K562 (cell line): Measurements from ENCODE around the gene ABCG5. TPM values are rescaled to one million over a fixed set of nuclear protein-coding genes. Genes with fewer than 3 reads are reported as not detected.

Experiments
- ATAC-seq: fragments of 200-7000 bp; cut with Tn5 transposase; 3 replicates; pipeline ENCODE4 v1.9.1; 2020; ENCODE audit warnings: moderate library complexity
- BruUV-seq: library from RNA; stranded (reverse); fragments of 400-500 nt; replicated peaks from 2 replicates; lab custom pipeline; 2021; lab: Mats Ljungman, UMichigan
- CTCF ChIA-PET: fragments of 300-600 bp; formaldehyde crosslinking; extraction: SDS; loops from one replicate; lab custom pipeline; 2021; ENCODE audit warnings: low intra/inter-chr PET ratio; lab: Yijun Ruan, JAX
- POLR2A ChIA-PET: fragments of 300-600, 350-650 bp; sonication (Branson Sonifier 250); formaldehyde crosslinking; extraction: SDS; loops from one replicate; lab custom pipeline; 2021; ENCODE audit warnings: antibody characterized with exemption, inconsistent platforms; lab: Yijun Ruan, JAX
- DNase-seq, 4 experiments: peaks; one replicate each; pipeline versions ENCODE4 v3.0.0 to v3.0.0-alpha.2; 2011 to 2018; ENCODE audit warnings: low spot score in 3 of 4, mixed read lengths in 3 of 4; ENCODE audit errors: extremely low read depth in 1 of 4
- FAIRE-seq: peaks from 2 replicates; lab custom pipeline; 2011; peaks lifted over from hg19 to GRCh38; lab: Jason Lieb, UNC
- H2AFZ ChIP-seq: 2 replicates; pipeline ENCODE4 v1.6.0; 2011; ENCODE audit warnings: low read depth, low read length, control low read depth, inconsistent platforms
- H3K27ac ChIP-seq: fragments of 200-600 bp; 3 replicates; pipeline ENCODE4 v1.8.0; 2011; ENCODE audit warnings: low read depth, mild to moderate bottlenecking, control low read depth, inconsistent platforms, low read length, moderate library complexity, mixed read lengths; ENCODE audit errors: extremely low read depth
- H3K27me3 ChIP-seq, 2 experiments: fragments of 300-600 bp in 1 of 2; 2 replicates in 1 of 2; 3 replicates in 1 of 2; pipeline versions ENCODE4 v1.6.0 to v1.8.0; 2011; ENCODE audit warnings: inconsistent platforms in 2 of 2, low read length in 2 of 2, mild to moderate bottlenecking in 1 of 2, mixed read lengths in 1 of 2, moderate library complexity in 1 of 2; ENCODE audit not compliant: control insufficient read depth in 2 of 2, insufficient read depth in 2 of 2
- H3K36me3 ChIP-seq: fragments of 300-600 bp; 3 replicates; pipeline ENCODE4 v1.8.0; 2011; ENCODE audit warnings: mild to moderate bottlenecking, low read length, inconsistent platforms; ENCODE audit not compliant: control insufficient read depth, insufficient read depth
- H3K4me1 ChIP-seq, 2 experiments: fragments of 200-600 bp in 1 of 2; replicated peaks in 1 of 2; 2 replicates in 1 of 2; 3 replicates in 1 of 2; pipeline versions ENCODE4 v1.5.1 to v1.8.0; 2011; ENCODE audit warnings: inconsistent platforms in 2 of 2, low read length in 2 of 2, mild to moderate bottlenecking in 1 of 2, mixed read lengths in 1 of 2, moderate library complexity in 1 of 2; ENCODE audit not compliant: control insufficient read depth in 2 of 2, insufficient read depth in 2 of 2
- H3K4me2 ChIP-seq: 2 replicates; pipeline ENCODE4 v1.6.1; 2011; ENCODE audit warnings: low read length, control low read depth, inconsistent platforms, mixed read lengths; ENCODE audit not compliant: insufficient read depth
- H3K4me3 ChIP-seq: fragments of 200-600 bp; sonication (generic), shearing (Covaris generic); 2 replicates; pipeline ENCODE4 v1.5.1; 2016; ENCODE audit warnings: control low read depth, inconsistent platforms
- H3K79me2 ChIP-seq: fragments of 200-600 bp; 3 replicates; pipeline ENCODE4 v1.8.0; 2011; ENCODE audit warnings: low read length, inconsistent platforms; ENCODE audit not compliant: control insufficient read depth, insufficient read depth
- H3K9ac ChIP-seq, 2 experiments: 2 replicates each; pipeline versions ENCODE4 v1.6.0 to v1.6.1; 2011; ENCODE audit warnings: low read depth in 2 of 2, low read length in 2 of 2, control low read depth in 1 of 2, inconsistent platforms in 1 of 2, mild to moderate bottlenecking in 1 of 2, mixed read lengths in 1 of 2; ENCODE audit not compliant: insufficient read depth in 1 of 2
- H3K9me1 ChIP-seq: one replicate; pipeline ENCODE4 v1.6.0; 2011; ENCODE audit warnings: inconsistent platforms, mild to moderate bottlenecking, low read length, moderate library complexity; ENCODE audit not compliant: control insufficient read depth, insufficient read depth
- H3K9me3 ChIP-seq: replicated peaks from 2 replicates; pipeline ENCODE4 v1.5.1; 2011; ENCODE audit warnings: low read depth, low read length, inconsistent platforms; ENCODE audit not compliant: control insufficient read depth, insufficient read depth
- H4K20me1 ChIP-seq: replicated peaks from 2 replicates; pipeline ENCODE4 v1.6.1; 2011; ENCODE audit warnings: low read length, inconsistent platforms, mixed read lengths; ENCODE audit not compliant: control insufficient read depth, insufficient read depth
- ATF7 ChIP-seq: fragments of 450-650 bp; IDR thresholded peaks from 2 replicates; pipeline ENCODE4 v1.7.1; 2014; ENCODE audit warnings: mild to moderate bottlenecking, moderate library complexity
- COPS2 ChIP-seq: fragments of 450-650 bp; conservative IDR thresholded peaks from 2 replicates; pipeline ENCODE4 v1.6.1; 2016; ENCODE audit warnings: mild to moderate bottlenecking, moderate library complexity
- JUND ChIP-seq, 2 experiments: IDR thresholded peaks; 2 replicates in 1 of 2; 3 replicates in 1 of 2; pipeline ENCODE4 v1.6.1; 2011; ENCODE audit warnings: borderline replicate concordance in 2 of 2, low read depth in 2 of 2, low read length in 2 of 2, improper control_type of control experiment in 1 of 2, missing biosample characterization in 1 of 2, missing genetic modification characterization in 1 of 2, missing genetic modification reagents in 1 of 2
- L3MBTL2 ChIP-seq: fragments of 450-650 bp; IDR thresholded peaks from 2 replicates; pipeline ENCODE4 v1.6.1; 2016; ENCODE audit warnings: mild to moderate bottlenecking, moderate library complexity
- NELFE ChIP-seq: IDR thresholded peaks from 2 replicates; pipeline ENCODE4 v1.6.1; 2011; ENCODE audit warnings: mild to moderate bottlenecking; ENCODE audit not compliant: insufficient read depth, insufficient read length
- SAFB ChIP-seq: fragments of 200-400 bp; formaldehyde crosslinking; IDR thresholded peaks from 2 replicates; pipeline ENCODE4 v1.6.1; 2017; ENCODE audit warnings: low read depth, low read length, borderline replicate concordance
- TAF1 ChIP-seq: IDR thresholded peaks from 2 replicates; pipeline ENCODE4 v1.6.1; 2011; ENCODE audit warnings: mild to moderate bottlenecking, low read length, moderate library complexity; ENCODE audit not compliant: insufficient read depth, control insufficient read depth, severe bottlenecking; ENCODE audit errors: extremely low read depth
- ZNF184 ChIP-seq: sonication (generic); formaldehyde crosslinking; IDR thresholded peaks from 2 replicates; pipeline ENCODE4 v1.5.0; 2020; ENCODE audit warnings: missing genetic modification reagents
- ZNF239 ChIP-seq: fragments of 250-450 bp; sonication (Bioruptor Pico); IDR thresholded peaks from 2 replicates; pipeline ENCODE4 v1.4.0; 2020; ENCODE audit warnings: mild to moderate bottlenecking
- WGBS: fragments of 100-300 bp; shearing (Covaris generic); methylation state at CpG from one replicate; pipeline ENCODE4 v1.1.6; 2016; ENCODE audit warnings: low coverage, mixed read lengths; ENCODE audit not compliant: insufficient coverage; ENCODE audit errors: missing lambda C conversion rate; 5-methylcytosine and 5-hydroxymethylcytosine counted together
- in situ Hi-C: fragments of 300-500 bp; cut with MboI; formaldehyde crosslinking; loops from 4 replicates; pipeline ENCODE4 v1.15.0; 2018; ENCODE audit warnings: inconsistent platforms, mixed read lengths
- intact Hi-C: fragments of 100-400 bp; cut with micrococcal nuclease; formaldehyde crosslinking; loops from 2 replicates; pipeline ENCODE4 v1.14.2; 2022
- polyA plus RNA-seq, 8 experiments: library from polyadenylated mRNA; depleted of rRNA in 4 of 8; stranded (reverse) in 5 of 8; unstranded in 3 of 8; fragments of >200 nt; fragmentation: Nextera tagmentation in 2 of 8; fragmentation: Illumina TruSeq in 1 of 8; extraction: Ambion mirVana in 2 of 8; extraction: Trizol in 1 of 8; gene quantifications; 2 replicates each; pipeline versions ENCODE4 v1.2.1 to v1.2.3, GENCODE V29; 2011 to 2014; ENCODE audit warnings: inconsistent platforms in 1 of 8, missing spikeins in 1 of 8
- total RNA-seq, 7 experiments: library from RNA; depleted of rRNA in 6 of 7; stranded (reverse); fragments of >200 nt in 6 of 7; fragmentation: Illumina TruSeq in 2 of 7; extraction: Trizol in 2 of 7; gene quantifications; 2 replicates each; pipeline versions ENCODE4 v1.2.1 to v1.2.3, GENCODE V29; 2011 to 2021; ENCODE audit warnings: low replicate concordance in 1 of 7
- TF ChIP-seq, protein P1 (sequence below), 2 experiments: IDR thresholded peaks; 2 replicates each; pipeline ENCODE4 v1.6.1; 2011; ENCODE audit warnings: borderline replicate concordance in 1 of 2, control low read depth in 1 of 2, low read depth in 1 of 2, low read length in 1 of 2, mild to moderate bottlenecking in 1 of 2, mixed read lengths in 1 of 2, moderate library complexity in 1 of 2; ENCODE audit not compliant: insufficient read depth in 1 of 2, insufficient read length in 1 of 2, poor library complexity in 1 of 2, severe bottlenecking in 1 of 2; ENCODE audit errors: extremely low read depth in 1 of 2
- TF ChIP-seq, protein P2 (sequence below), 2 experiments: fragments of 450-650 bp in 1 of 2; sonication (generic) in 1 of 2; formaldehyde crosslinking in 1 of 2; IDR thresholded peaks in 1 of 2; conservative IDR thresholded peaks in 1 of 2; 2 replicates each; pipeline versions ENCODE4 v1.6.1 to v1.8.1; 2016 to 2023; ENCODE audit warnings: mild to moderate bottlenecking in 2 of 2, moderate library complexity in 2 of 2, inconsistent platforms in 1 of 2, missing genetic modification reagents in 1 of 2
- TF ChIP-seq, protein P3 (sequence below): sonication (generic); formaldehyde crosslinking; IDR thresholded peaks from 2 replicates; pipeline ENCODE4 v1.8.1; 2023; ENCODE audit warnings: mild to moderate bottlenecking, missing genetic modification reagents

ABCG5 gene
- total and polyA plus RNA-seq, 9 of the 15 experiments (the other 6 are each of a cell fraction or from before 2014, with no cell fraction given), result 0.01 TPM; not detected in 7

DNA sequence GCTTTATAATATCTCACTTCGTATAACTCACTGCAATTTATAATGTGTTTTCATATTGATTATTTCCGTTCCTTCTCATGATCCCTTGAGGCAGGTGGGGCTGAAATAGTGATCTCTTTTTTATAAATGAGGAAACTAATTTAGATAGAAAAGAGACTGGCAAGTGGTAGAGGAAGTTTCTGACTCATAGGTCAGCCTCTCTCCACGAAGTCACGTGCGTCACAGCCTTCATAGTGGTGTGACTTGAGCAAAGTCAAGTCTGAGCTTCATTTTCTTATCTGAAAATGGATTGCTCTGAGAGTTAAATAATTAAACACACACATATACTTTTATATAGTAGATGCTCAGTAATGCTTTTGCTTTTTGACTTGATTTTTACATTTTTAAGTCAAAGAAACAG, 19.9 kb downstream of the ABCG5 start:
- Histone ChIP-seq H3K27me3 (peaks cover 10 to 17% of the 10 kb centered on the region in 2 experiments; a peak in 4 of 5 replicates), H3K9me3 (no peaks in the 10 kb centered on the region), H3K9me1 (no peaks in the 10 kb centered on the region), H3K36me3 (no peaks in the 10 kb centered on the region), H3K27ac (no peak overlapping the region), H3K9ac (no peak overlapping the region), H3K4me3 (no peak overlapping the region), H4K20me1 (no peaks in the 10 kb centered on the region; the same call in 1 of the 2 replicates), H3K4me2 (no peak overlapping the region), H3K79me2 (no peaks in the 10 kb centered on the region), H2AFZ (peak overlapping the region; percentile 15; the same call in 1 of the 2 replicates), H3K4me1 (no peaks in the 10 kb centered on the region)
- ATAC-seq, result peak; percentile 80
- CTCF ChIA-PET, result no interaction called here
- BruUV-seq, result no TSS peak
- WGBS, result 15% methylated on average over 5 of the region's 5 CpGs
- FAIRE-seq, result peak; percentile 82
- peak in 3 of 4 experiments; percentile 27 to 55 (median 31) for DNase-seq
- POLR2A ChIA-PET, result no interaction called here
- intact Hi-C loops, result no loop called here
- in situ Hi-C loops, result no loop called here
- TF ChIP-seq, protein P1, sequence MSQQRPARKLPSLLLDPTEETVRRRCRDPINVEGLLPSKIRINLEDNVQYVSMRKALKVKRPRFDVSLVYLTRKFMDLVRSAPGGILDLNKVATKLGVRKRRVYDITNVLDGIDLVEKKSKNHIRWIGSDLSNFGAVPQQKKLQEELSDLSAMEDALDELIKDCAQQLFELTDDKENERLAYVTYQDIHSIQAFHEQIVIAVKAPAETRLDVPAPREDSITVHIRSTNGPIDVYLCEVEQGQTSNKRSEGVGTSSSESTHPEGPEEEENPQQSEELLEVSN (IDR thresholded peaks at IDR 0.05; ENCODE audit: borderline replicate concordance in 1 of 2, extremely low read depth in 1 of 2, insufficient read depth in 1 of 2, insufficient read length in 1 of 2, low read depth in 1 of 2, low read length in 1 of 2, poor library complexity in 1 of 2, severe bottlenecking in 1 of 2), result peak in 1 of 2 experiments; percentile 30
- TF ChIP-seq L3MBTL2 (peak; percentile 79), ZNF184 (CRISPR knock-in tag) (no peak), SAFB (no peak), COPS2 (no peak), JUND (IDR thresholded peaks at IDR 0.05; ENCODE audit: borderline replicate concordance, low read depth, low read length) (peak; percentile 80), JUND (tag; IDR thresholded peaks at IDR 0.05; ENCODE audit: borderline replicate concordance, low read depth, low read length) (peak; percentile 79; the same call in 2 of the 3 replicates), ATF7 (0 out of 2 replicates have a peak, but pooled peaks have one; percentile 8), TAF1 (no peak), NELFE (no peak), ZNF239 (CRISPR knock-in tag) (no peak)
- TF ChIP-seq, protein P2, sequence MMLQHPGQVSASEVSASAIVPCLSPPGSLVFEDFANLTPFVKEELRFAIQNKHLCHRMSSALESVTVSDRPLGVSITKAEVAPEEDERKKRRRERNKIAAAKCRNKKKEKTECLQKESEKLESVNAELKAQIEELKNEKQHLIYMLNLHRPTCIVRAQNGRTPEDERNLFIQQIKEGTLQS (IDR thresholded peaks at IDR 0.05), result peak; percentile 59; the same call in 1 of the 2 replicates
- TF ChIP-seq, protein P2 (CRISPR knock-in tag; conservative IDR thresholded peaks at IDR 0.05), result no peak
- TF ChIP-seq, protein P3, sequence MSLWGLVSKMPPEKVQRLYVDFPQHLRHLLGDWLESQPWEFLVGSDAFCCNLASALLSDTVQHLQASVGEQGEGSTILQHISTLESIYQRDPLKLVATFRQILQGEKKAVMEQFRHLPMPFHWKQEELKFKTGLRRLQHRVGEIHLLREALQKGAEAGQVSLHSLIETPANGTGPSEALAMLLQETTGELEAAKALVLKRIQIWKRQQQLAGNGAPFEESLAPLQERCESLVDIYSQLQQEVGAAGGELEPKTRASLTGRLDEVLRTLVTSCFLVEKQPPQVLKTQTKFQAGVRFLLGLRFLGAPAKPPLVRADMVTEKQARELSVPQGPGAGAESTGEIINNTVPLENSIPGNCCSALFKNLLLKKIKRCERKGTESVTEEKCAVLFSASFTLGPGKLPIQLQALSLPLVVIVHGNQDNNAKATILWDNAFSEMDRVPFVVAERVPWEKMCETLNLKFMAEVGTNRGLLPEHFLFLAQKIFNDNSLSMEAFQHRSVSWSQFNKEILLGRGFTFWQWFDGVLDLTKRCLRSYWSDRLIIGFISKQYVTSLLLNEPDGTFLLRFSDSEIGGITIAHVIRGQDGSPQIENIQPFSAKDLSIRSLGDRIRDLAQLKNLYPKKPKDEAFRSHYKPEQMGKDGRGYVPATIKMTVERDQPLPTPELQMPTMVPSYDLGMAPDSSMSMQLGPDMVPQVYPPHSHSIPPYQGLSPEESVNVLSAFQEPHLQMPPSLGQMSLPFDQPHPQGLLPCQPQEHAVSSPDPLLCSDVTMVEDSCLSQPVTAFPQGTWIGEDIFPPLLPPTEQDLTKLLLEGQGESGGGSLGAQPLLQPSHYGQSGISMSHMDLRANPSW (CRISPR knock-in tag), result no peak
